K562 (cell line): ENCODE data around the gene PVALEF. TPM values are rescaled to one million over a fixed set of nuclear protein-coding genes. Genes with fewer than 3 reads are reported as not detected.
A peak's percentile ranks its signal among the peaks of the same experiment; 100 is the strongest.

Source experiments
- ATAC-seq: fragments of 200-7000 bp; cut with Tn5 transposase; 3 replicates; pipeline ENCODE4 v1.9.1; 2020; ENCODE audit warnings: moderate library complexity
- BruUV-seq: library from RNA; stranded (reverse); fragments of 400-500 nt; replicated peaks from 2 replicates; lab custom pipeline; 2021; lab: Mats Ljungman, UMichigan
- CTCF ChIA-PET: fragments of 300-600 bp; formaldehyde crosslinking; extraction: SDS; loops from one replicate; lab custom pipeline; 2021; ENCODE audit warnings: low intra/inter-chr PET ratio; lab: Yijun Ruan, JAX
- POLR2A ChIA-PET: fragments of 300-600, 350-650 bp; sonication (Branson Sonifier 250); formaldehyde crosslinking; extraction: SDS; loops from one replicate; lab custom pipeline; 2021; ENCODE audit warnings: antibody characterized with exemption, inconsistent platforms; lab: Yijun Ruan, JAX
- DNase-seq, 4 experiments: peaks; one replicate each; pipeline versions ENCODE4 v3.0.0 to v3.0.0-alpha.2; 2011 to 2018; ENCODE audit warnings: low spot score in 3 of 4, mixed read lengths in 3 of 4; ENCODE audit errors: extremely low read depth in 1 of 4
- FAIRE-seq: peaks from 2 replicates; lab custom pipeline; 2011; peaks lifted over from hg19 to GRCh38; lab: Jason Lieb, UNC
- H2AFZ ChIP-seq: 2 replicates; pipeline ENCODE4 v1.6.0; 2011; ENCODE audit warnings: low read depth, low read length, control low read depth, inconsistent platforms
- H3K27ac ChIP-seq: fragments of 200-600 bp; 3 replicates; pipeline ENCODE4 v1.8.0; 2011; ENCODE audit warnings: low read depth, mild to moderate bottlenecking, control low read depth, inconsistent platforms, low read length, moderate library complexity, mixed read lengths; ENCODE audit errors: extremely low read depth
- H3K27me3 ChIP-seq, 2 experiments: fragments of 300-600 bp in 1 of 2; 2 replicates in 1 of 2; 3 replicates in 1 of 2; pipeline versions ENCODE4 v1.6.0 to v1.8.0; 2011; ENCODE audit warnings: inconsistent platforms in 2 of 2, low read length in 2 of 2, mild to moderate bottlenecking in 1 of 2, mixed read lengths in 1 of 2, moderate library complexity in 1 of 2; ENCODE audit not compliant: control insufficient read depth in 2 of 2, insufficient read depth in 2 of 2
- H3K36me3 ChIP-seq: fragments of 300-600 bp; 3 replicates; pipeline ENCODE4 v1.8.0; 2011; ENCODE audit warnings: mild to moderate bottlenecking, low read length, inconsistent platforms; ENCODE audit not compliant: control insufficient read depth, insufficient read depth
- H3K4me1 ChIP-seq, 2 experiments: fragments of 200-600 bp in 1 of 2; replicated peaks in 1 of 2; 2 replicates in 1 of 2; 3 replicates in 1 of 2; pipeline versions ENCODE4 v1.5.1 to v1.8.0; 2011; ENCODE audit warnings: inconsistent platforms in 2 of 2, low read length in 2 of 2, mild to moderate bottlenecking in 1 of 2, mixed read lengths in 1 of 2, moderate library complexity in 1 of 2; ENCODE audit not compliant: control insufficient read depth in 2 of 2, insufficient read depth in 2 of 2
- H3K4me2 ChIP-seq: 2 replicates; pipeline ENCODE4 v1.6.1; 2011; ENCODE audit warnings: low read length, control low read depth, inconsistent platforms, mixed read lengths; ENCODE audit not compliant: insufficient read depth
- H3K4me3 ChIP-seq: fragments of 200-600 bp; sonication (generic), shearing (Covaris generic); 2 replicates; pipeline ENCODE4 v1.5.1; 2016; ENCODE audit warnings: control low read depth, inconsistent platforms
- H3K79me2 ChIP-seq: fragments of 200-600 bp; 3 replicates; pipeline ENCODE4 v1.8.0; 2011; ENCODE audit warnings: low read length, inconsistent platforms; ENCODE audit not compliant: control insufficient read depth, insufficient read depth
- H3K9ac ChIP-seq, 2 experiments: 2 replicates each; pipeline versions ENCODE4 v1.6.0 to v1.6.1; 2011; ENCODE audit warnings: low read depth in 2 of 2, low read length in 2 of 2, control low read depth in 1 of 2, inconsistent platforms in 1 of 2, mild to moderate bottlenecking in 1 of 2, mixed read lengths in 1 of 2; ENCODE audit not compliant: insufficient read depth in 1 of 2
- H3K9me1 ChIP-seq: one replicate; pipeline ENCODE4 v1.6.0; 2011; ENCODE audit warnings: inconsistent platforms, mild to moderate bottlenecking, low read length, moderate library complexity; ENCODE audit not compliant: control insufficient read depth, insufficient read depth
- H3K9me3 ChIP-seq: replicated peaks from 2 replicates; pipeline ENCODE4 v1.5.1; 2011; ENCODE audit warnings: low read depth, low read length, inconsistent platforms; ENCODE audit not compliant: control insufficient read depth, insufficient read depth
- H4K20me1 ChIP-seq: replicated peaks from 2 replicates; pipeline ENCODE4 v1.6.1; 2011; ENCODE audit warnings: low read length, inconsistent platforms, mixed read lengths; ENCODE audit not compliant: control insufficient read depth, insufficient read depth
- CTBP1 ChIP-seq: fragments of 450-650 bp; IDR thresholded peaks from 2 replicates; pipeline ENCODE4 v1.6.1; 2016; ENCODE audit warnings: borderline replicate concordance
- POLR2G ChIP-seq: fragments of 200-400 bp; formaldehyde crosslinking; IDR thresholded peaks from 2 replicates; pipeline ENCODE4 v1.6.1; 2017; ENCODE audit warnings: low read depth, mild to moderate bottlenecking, antibody characterized with exemption, low read length, moderate library complexity
- RBFOX2 ChIP-seq: fragments of 200-400 bp; formaldehyde crosslinking; IDR thresholded peaks from 2 replicates; pipeline ENCODE4 v1.6.1; 2017; ENCODE audit warnings: low read depth, mild to moderate bottlenecking, low read length, moderate library complexity
- WGBS: fragments of 100-300 bp; shearing (Covaris generic); methylation state at CpG from one replicate; pipeline ENCODE4 v1.1.6; 2016; ENCODE audit warnings: low coverage, mixed read lengths; ENCODE audit not compliant: insufficient coverage; ENCODE audit errors: missing lambda C conversion rate; 5-methylcytosine and 5-hydroxymethylcytosine counted together
- in situ Hi-C: fragments of 300-500 bp; cut with MboI; formaldehyde crosslinking; loops from 4 replicates; pipeline ENCODE4 v1.15.0; 2018; ENCODE audit warnings: inconsistent platforms, mixed read lengths
- intact Hi-C: fragments of 100-400 bp; cut with micrococcal nuclease; formaldehyde crosslinking; loops from 2 replicates; pipeline ENCODE4 v1.14.2; 2022
- polyA plus RNA-seq, 8 experiments: library from polyadenylated mRNA; depleted of rRNA in 4 of 8; stranded (reverse) in 5 of 8; unstranded in 3 of 8; fragments of >200 nt; fragmentation: Nextera tagmentation in 2 of 8; fragmentation: Illumina TruSeq in 1 of 8; extraction: Ambion mirVana in 2 of 8; extraction: Trizol in 1 of 8; gene quantifications; 2 replicates each; pipeline versions ENCODE4 v1.2.1 to v1.2.3, GENCODE V29; 2011 to 2014; ENCODE audit warnings: inconsistent platforms in 1 of 8, missing spikeins in 1 of 8
- total RNA-seq, 7 experiments: library from RNA; depleted of rRNA in 6 of 7; stranded (reverse); fragments of >200 nt in 6 of 7; fragmentation: Illumina TruSeq in 2 of 7; extraction: Trizol in 2 of 7; gene quantifications; 2 replicates each; pipeline versions ENCODE4 v1.2.1 to v1.2.3, GENCODE V29; 2011 to 2021; ENCODE audit warnings: low replicate concordance in 1 of 7

PVALEF gene
- total and polyA plus RNA-seq, 9 of the 15 experiments (the other 6 are each of a cell fraction or from before 2014, with no cell fraction given), result not detected

DNA sequence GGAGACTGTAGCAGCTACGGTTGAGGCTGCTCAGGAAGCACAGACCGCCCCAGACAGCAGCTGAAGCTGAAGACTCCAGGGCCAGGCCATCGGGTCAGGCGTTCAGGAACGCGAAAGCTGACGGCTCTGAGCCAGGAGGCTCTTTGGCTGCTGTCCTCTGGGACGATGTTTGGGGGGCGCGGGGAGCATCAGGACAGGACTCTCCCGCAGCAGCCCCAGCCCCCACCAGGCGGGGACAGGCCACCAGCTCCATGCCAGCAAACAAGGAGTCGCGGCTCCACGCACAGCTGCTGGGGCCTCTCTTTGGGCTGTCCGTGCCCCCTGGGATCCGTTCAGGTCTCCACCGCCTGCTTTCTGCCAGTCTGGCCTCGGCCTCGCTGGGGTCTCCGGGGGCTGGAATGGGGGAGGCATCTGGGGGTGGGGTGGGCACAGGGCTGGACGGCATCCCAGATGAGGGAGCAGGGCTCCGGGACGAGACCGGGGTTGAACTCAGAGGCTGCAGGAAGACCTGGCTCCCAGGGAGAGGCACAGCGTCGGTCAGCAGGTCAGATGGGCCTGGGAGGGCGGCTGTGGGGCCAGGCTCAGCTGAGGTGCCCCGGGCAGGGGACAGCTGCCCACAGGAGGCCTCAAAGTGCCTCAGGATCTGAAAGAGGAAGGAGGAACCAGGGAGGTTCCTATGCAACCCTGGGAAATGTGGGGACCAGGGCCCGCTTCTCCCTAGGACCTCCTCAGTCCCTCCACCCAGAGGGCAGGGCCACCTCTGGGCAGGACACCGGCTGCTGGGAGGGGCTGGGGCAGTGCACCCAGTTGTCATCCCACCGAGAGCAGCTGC lies 63.7 kb downstream of the PVALEF start:
- peak; percentile 30; the same call in 2 of the 3 replicates for ATAC-seq
- no peak overlapping the region for H3K4me2 ChIP-seq
- H3K27ac ChIP-seq, result no peak overlapping the region
- no peak for DNase-seq
- H3K4me3 ChIP-seq, result no peak overlapping the region
- no peaks in the 10 kb centered on the region for H3K9me3 ChIP-seq
- 85% methylated on average over 19 of the region's 32 CpGs for WGBS
- FAIRE-seq, result no peak
- TF ChIP-seq RBFOX2, result 0 out of 2 replicates have a peak, but pooled peaks have one; percentile 11
- TF ChIP-seq CTBP1, result no peak
- peak; percentile 44; the same call in 1 of the 2 replicates for TF ChIP-seq POLR2G
- peaks cover 12% of the 10 kb centered on the region for H4K20me1 ChIP-seq
- no TSS peak for BruUV-seq
- ChIA-PET POLR2A (interaction anchor here (1.2 to 1.3 kb wide), 3 partner anchors 9 to 17 kb away, joined by 4 to 6 read pairs (median 5); partner anchors contain the start of genes NDUFAF8 and TEPSIN), CTCF (interaction anchor here (1.6 kb wide), 1 partner anchor 86 kb away, joined by 8 read pairs; no protein-coding TSS in a partner anchor)
- H3K27me3 ChIP-seq, result no peaks in the 10 kb centered on the region
- in situ Hi-C loops (loop anchor here (5.0 to 25.0 kb wide), 2 partner anchors 92 to 227 kb away; no protein-coding TSS in a partner anchor), intact Hi-C loops (loop anchor here (5.0 to 10.0 kb wide), 2 partner anchors 87 to 244 kb away; no protein-coding TSS in a partner anchor)
- H3K79me2 ChIP-seq, result no peaks in the 10 kb centered on the region
- H3K9me1 ChIP-seq, result no peaks in the 10 kb centered on the region
- peaks cover 7 to 44% of the 10 kb centered on the region in 2 experiments for H3K4me1 ChIP-seq
- H3K36me3 ChIP-seq, result peaks cover 29% of the 10 kb centered on the region; the same call in 2 of the 3 replicates
- H3K9ac ChIP-seq, result no peak overlapping the region; a peak in 1 of 4 replicates
- H2AFZ ChIP-seq, result no peak overlapping the region
